IMR-90 (cell line): ENCODE results near the gene RECQL5.

ENCODE experiments used
- MAFK ChIP-seq: IDR thresholded peaks from 2 replicates; pipeline ENCODE4 v1.6.1; 2012; ENCODE audit warnings: low read depth, low read length, improper control_type of control experiment
- MAZ ChIP-seq: IDR thresholded peaks from 2 replicates; pipeline ENCODE4 v1.6.1; 2012; ENCODE audit warnings: low read depth, mild to moderate bottlenecking, low read length, improper control_type of control experiment, moderate library complexity, borderline replicate concordance
- POLR2A ChIP-seq: IDR thresholded peaks from 2 replicates; pipeline ENCODE4 v1.6.1; 2012; ENCODE audit warnings: mild to moderate bottlenecking, low read depth, low read length
- RAD21 ChIP-seq: IDR thresholded peaks from 2 replicates; pipeline ENCODE4 v1.6.1; 2012; ENCODE audit warnings: low read length, improper control_type of control experiment
- RFX5 ChIP-seq: IDR thresholded peaks from 2 replicates; pipeline ENCODE4 v1.8.0; 2012; ENCODE audit warnings: low read depth, mild to moderate bottlenecking, low read length, moderate library complexity
- TF ChIP-seq, protein P1 (sequence below): conservative IDR thresholded peaks from 2 replicates; pipeline ENCODE4 v1.5.1; 2012; ENCODE audit warnings: mild to moderate bottlenecking, low read depth, low read length, improper control_type of control experiment
- TF ChIP-seq, protein P2 (sequence below): fragments of 150-350 bp; IDR thresholded peaks from 2 replicates; pipeline ENCODE4 v1.6.1; 2017; ENCODE audit warnings: mild to moderate bottlenecking, antibody characterized with exemption, low read length, low read depth

DNA sequence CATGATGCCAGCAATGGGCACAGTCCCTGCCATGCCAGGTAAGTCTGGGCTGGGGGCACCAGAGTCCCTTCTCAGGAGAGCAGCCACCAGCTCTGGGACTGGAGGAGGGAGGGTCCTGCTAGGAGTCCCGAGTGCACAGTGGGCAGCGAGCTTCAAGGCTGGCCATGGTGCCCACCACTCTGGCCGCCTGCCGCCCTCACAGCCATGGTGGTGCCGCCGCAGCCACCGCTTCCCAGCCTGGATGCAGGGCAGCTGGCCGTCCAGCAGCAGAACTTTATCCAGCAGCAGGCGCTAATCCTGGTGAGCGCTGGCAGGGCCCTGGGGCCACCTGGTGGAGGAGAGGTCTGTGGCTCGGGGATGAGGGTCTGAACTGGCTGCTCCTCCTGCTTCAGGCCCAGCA is 51.7 kb downstream of the RECQL5 start:
- TF ChIP-seq, protein P1, sequence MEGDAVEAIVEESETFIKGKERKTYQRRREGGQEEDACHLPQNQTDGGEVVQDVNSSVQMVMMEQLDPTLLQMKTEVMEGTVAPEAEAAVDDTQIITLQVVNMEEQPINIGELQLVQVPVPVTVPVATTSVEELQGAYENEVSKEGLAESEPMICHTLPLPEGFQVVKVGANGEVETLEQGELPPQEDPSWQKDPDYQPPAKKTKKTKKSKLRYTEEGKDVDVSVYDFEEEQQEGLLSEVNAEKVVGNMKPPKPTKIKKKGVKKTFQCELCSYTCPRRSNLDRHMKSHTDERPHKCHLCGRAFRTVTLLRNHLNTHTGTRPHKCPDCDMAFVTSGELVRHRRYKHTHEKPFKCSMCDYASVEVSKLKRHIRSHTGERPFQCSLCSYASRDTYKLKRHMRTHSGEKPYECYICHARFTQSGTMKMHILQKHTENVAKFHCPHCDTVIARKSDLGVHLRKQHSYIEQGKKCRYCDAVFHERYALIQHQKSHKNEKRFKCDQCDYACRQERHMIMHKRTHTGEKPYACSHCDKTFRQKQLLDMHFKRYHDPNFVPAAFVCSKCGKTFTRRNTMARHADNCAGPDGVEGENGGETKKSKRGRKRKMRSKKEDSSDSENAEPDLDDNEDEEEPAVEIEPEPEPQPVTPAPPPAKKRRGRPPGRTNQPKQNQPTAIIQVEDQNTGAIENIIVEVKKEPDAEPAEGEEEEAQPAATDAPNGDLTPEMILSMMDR: no peak
- TF ChIP-seq MAFK: no peak
- TF ChIP-seq MAZ: no peak
- TF ChIP-seq RFX5: no peak
- TF ChIP-seq POLR2A: no peak
- TF ChIP-seq, protein P2, sequence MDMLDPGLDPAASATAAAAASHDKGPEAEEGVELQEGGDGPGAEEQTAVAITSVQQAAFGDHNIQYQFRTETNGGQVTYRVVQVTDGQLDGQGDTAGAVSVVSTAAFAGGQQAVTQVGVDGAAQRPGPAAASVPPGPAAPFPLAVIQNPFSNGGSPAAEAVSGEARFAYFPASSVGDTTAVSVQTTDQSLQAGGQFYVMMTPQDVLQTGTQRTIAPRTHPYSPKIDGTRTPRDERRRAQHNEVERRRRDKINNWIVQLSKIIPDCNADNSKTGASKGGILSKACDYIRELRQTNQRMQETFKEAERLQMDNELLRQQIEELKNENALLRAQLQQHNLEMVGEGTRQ: no peak
- no peak for TF ChIP-seq RAD21
